ENCODE measurements around the gene PRDM7.

PRDM7 gene

GRCh38 chr16:90048737-90049330 lies 28.3 kb downstream of the PRDM7 start:
- Histone ChIP-seq H3K36me3 (no peaks in the 10 kb centered on the region), H3K27ac (no peak overlapping the region), H3K27me3 (peaks cover 43% of the 10 kb centered on the region), H3K4me1 (ENCODE audit: control insufficient read depth in 1 of 2, insufficient read depth in 1 of 2, low read depth in 1 of 2, low read length in 1 of 2) (peaks cover 9 to 11% of the 10 kb centered on the region in 2 experiments), H3K9me3 (no peaks in the 10 kb centered on the region), H3K4me3 (ENCODE audit: low read depth in 1 of 2, low read length in 1 of 2) (no peak overlapping the region)
- TF ChIP-seq, protein P1, sequence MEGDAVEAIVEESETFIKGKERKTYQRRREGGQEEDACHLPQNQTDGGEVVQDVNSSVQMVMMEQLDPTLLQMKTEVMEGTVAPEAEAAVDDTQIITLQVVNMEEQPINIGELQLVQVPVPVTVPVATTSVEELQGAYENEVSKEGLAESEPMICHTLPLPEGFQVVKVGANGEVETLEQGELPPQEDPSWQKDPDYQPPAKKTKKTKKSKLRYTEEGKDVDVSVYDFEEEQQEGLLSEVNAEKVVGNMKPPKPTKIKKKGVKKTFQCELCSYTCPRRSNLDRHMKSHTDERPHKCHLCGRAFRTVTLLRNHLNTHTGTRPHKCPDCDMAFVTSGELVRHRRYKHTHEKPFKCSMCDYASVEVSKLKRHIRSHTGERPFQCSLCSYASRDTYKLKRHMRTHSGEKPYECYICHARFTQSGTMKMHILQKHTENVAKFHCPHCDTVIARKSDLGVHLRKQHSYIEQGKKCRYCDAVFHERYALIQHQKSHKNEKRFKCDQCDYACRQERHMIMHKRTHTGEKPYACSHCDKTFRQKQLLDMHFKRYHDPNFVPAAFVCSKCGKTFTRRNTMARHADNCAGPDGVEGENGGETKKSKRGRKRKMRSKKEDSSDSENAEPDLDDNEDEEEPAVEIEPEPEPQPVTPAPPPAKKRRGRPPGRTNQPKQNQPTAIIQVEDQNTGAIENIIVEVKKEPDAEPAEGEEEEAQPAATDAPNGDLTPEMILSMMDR (IDR thresholded peaks at IDR 0.05) = no peak

DNA sequence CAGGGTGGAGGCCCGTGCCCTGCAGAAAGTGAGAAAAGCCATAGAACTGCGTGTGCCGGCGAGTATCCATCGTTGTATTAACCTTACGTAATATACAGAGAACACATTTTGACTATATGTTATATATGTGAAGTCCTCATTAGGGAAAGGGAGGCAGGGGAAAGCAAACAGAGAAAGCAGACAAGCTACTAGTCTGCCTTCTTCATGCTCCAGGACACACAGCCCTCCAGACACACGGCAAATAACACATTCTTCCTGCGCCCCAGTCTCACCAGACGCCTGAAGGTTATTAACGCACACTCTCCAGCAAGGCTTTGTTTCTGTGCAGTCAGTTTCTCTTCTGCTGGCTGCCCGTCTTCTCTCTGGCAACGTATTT lies 28.8 kb downstream of the PRDM7 start:
- Histone ChIP-seq H3K4me1 (ENCODE audit: control insufficient read depth in 1 of 2, insufficient read depth in 1 of 2, low read depth in 1 of 2, low read length in 1 of 2) (peaks cover 9 to 11% of the 10 kb centered on the region in 2 experiments), H3K4me3 (ENCODE audit: low read depth in 1 of 2, low read length in 1 of 2) (no peak overlapping the region), H3K27me3 (peaks cover 43% of the 10 kb centered on the region), H3K27ac (no peak overlapping the region), H3K9me3 (no peaks in the 10 kb centered on the region), H3K36me3 (no peaks in the 10 kb centered on the region)
- TF ChIP-seq, protein P1 (IDR thresholded peaks at IDR 0.05) = no peak

- TF ChIP-seq, protein P1 (IDR thresholded peaks at IDR 0.05) = no peak
- H3K9me3 ChIP-seq = no peaks in the 10 kb centered on the region
- no peak overlapping the region for H3K27ac ChIP-seq
- peaks cover 43% of the 10 kb centered on the region for H3K27me3 ChIP-seq
- H3K36me3 ChIP-seq = no peaks in the 10 kb centered on the region
- H3K4me1 ChIP-seq (ENCODE audit: control insufficient read depth in 1 of 2, insufficient read depth in 1 of 2, low read depth in 1 of 2, low read length in 1 of 2) = peaks cover 9 to 11% of the 10 kb centered on the region in 2 experiments
- peak overlapping the region; percentile 30 to 54 for H3K4me3 ChIP-seq (ENCODE audit: low read depth in 1 of 2, low read length in 1 of 2)
These were observed 29.3 kb downstream of the PRDM7 start for GRCh38 chr16:90047714-90048346.

DNA sequence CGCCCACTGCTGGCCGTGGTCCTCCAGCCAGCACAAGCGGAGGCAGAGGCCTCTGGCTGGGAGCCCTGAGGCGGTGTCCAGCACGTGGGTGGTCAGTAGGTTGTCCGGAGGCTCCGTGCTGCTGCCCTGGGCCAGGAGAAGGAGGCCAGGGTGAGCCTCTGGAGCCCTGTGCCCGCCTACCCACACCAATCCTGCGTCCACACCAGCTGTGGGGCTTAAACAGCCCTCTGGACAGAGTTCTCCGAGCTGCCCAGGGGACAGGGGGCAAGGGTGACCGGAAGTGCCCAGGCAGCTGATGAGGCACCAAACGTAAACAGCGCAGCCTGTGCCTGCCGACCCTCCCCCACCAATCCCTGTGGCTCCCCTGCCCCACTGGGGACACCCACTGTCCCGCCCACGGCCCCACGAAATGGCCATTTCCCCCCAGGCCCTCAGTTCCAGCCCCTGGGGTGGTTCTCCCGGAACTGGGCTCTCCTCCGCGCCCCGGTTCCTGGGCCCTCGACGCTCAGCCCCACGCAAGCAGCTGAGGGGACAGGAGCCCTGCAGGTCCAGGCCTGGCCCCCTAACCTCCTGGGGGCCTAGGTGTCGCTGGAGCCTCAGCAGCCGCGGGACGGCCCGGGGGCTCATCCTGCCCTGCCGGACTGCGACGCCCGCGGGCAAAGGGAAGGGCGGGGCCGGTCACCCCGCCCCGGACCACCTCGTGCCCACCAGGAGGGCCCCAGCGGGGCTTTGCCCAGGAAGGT lies 30.0 kb downstream of the PRDM7 start:
- TF ChIP-seq, protein P1 (IDR thresholded peaks at IDR 0.05) = no peak
- Histone ChIP-seq H3K4me1 (ENCODE audit: control insufficient read depth in 1 of 2, insufficient read depth in 1 of 2, low read depth in 1 of 2, low read length in 1 of 2) (peaks cover 9 to 11% of the 10 kb centered on the region in 2 experiments), H3K27me3 (peaks cover 43% of the 10 kb centered on the region), H3K9me3 (no peaks in the 10 kb centered on the region), H3K4me3 (ENCODE audit: low read depth in 1 of 2, low read length in 1 of 2) (peak overlapping the region; percentile 30 to 54), H3K36me3 (no peaks in the 10 kb centered on the region), H3K27ac (no peak overlapping the region)

GRCh38 chr16:90046122-90046970 lies 30.8 kb downstream of the PRDM7 start:
- Histone ChIP-seq H3K9me3 (no peaks in the 10 kb centered on the region), H3K36me3 (no peaks in the 10 kb centered on the region), H3K4me1 (ENCODE audit: control insufficient read depth in 1 of 2, insufficient read depth in 1 of 2, low read depth in 1 of 2, low read length in 1 of 2) (peaks cover 9 to 11% of the 10 kb centered on the region in 2 experiments), H3K27me3 (peaks cover 43% of the 10 kb centered on the region), H3K4me3 (ENCODE audit: low read depth in 1 of 2, low read length in 1 of 2) (no peak overlapping the region), H3K27ac (no peak overlapping the region)
- TF ChIP-seq, protein P1 (IDR thresholded peaks at IDR 0.05) = no peak

Measured in neutrophil (primary cell).